Skeletal muscle satellite cell (primary cell): ENCODE data around the gene IL22RA1.

ENCODE experiments used
- H3K27me3 ChIP-seq: 2 replicates; pipeline ENCODE4 v1.7.0; 2013; ENCODE audit warnings: low read length; ENCODE audit not compliant: control insufficient read depth, insufficient read depth
- H3K36me3 ChIP-seq: 2 replicates; pipeline ENCODE4 v1.7.0; 2013; ENCODE audit warnings: mild to moderate bottlenecking, control low read depth, low read length; ENCODE audit not compliant: insufficient read depth
- H3K4me1 ChIP-seq: 2 replicates; pipeline ENCODE4 v1.7.0; 2013; ENCODE audit warnings: low read length; ENCODE audit not compliant: control insufficient read depth, insufficient read depth
- H3K4me2 ChIP-seq: 2 replicates; pipeline ENCODE4 v1.7.0; 2013; ENCODE audit warnings: mild to moderate bottlenecking, low read length
- H3K4me3 ChIP-seq: 2 replicates; pipeline ENCODE4 v1.7.0; 2013; ENCODE audit warnings: low read length
- H3K9ac ChIP-seq: 2 replicates; pipeline ENCODE4 v1.7.0; 2013; ENCODE audit warnings: mild to moderate bottlenecking, low read depth, low read length, moderate library complexity
- H3K9me3 ChIP-seq: replicated peaks from 2 replicates; pipeline ENCODE4 v1.7.0; 2013; ENCODE audit warnings: mild to moderate bottlenecking, control low read depth, low read length

IL22RA1 gene

GRCh38 chr1:24119859-24120756, 22.8 kb downstream of the IL22RA1 start:
- H3K4me1 ChIP-seq, result no peaks in the 10 kb centered on the region
- H3K9ac ChIP-seq, result no peak overlapping the region
- no peak overlapping the region for H3K4me3 ChIP-seq
- H3K9me3 ChIP-seq, result no peaks in the 10 kb centered on the region
- no peaks in the 10 kb centered on the region for H3K36me3 ChIP-seq
- peaks cover 41% of the 10 kb centered on the region for H3K27me3 ChIP-seq
- H3K4me2 ChIP-seq, result no peak overlapping the region

GRCh38 chr1:24119489-24119858, 23.5 kb downstream of the IL22RA1 start:
- Histone ChIP-seq H3K27me3 (peaks cover 44% of the 10 kb centered on the region), H3K4me2 (no peak overlapping the region), H3K9ac (no peak overlapping the region), H3K4me1 (no peaks in the 10 kb centered on the region), H3K4me3 (no peak overlapping the region), H3K36me3 (no peaks in the 10 kb centered on the region), H3K9me3 (no peaks in the 10 kb centered on the region)

- Histone ChIP-seq H3K4me1 (no peaks in the 10 kb centered on the region), H3K9ac (no peak overlapping the region), H3K27me3 (peaks cover 50% of the 10 kb centered on the region), H3K4me2 (no peak overlapping the region), H3K36me3 (no peaks in the 10 kb centered on the region), H3K4me3 (no peak overlapping the region), H3K9me3 (no peaks in the 10 kb centered on the region)
Measured at GRCh38 chr1:24118410-24119242, 24.3 kb downstream of the IL22RA1 start.

GRCh38 chr1:24117722-24118409, 25.1 kb downstream of the IL22RA1 start:
- Histone ChIP-seq H3K36me3 (no peaks in the 10 kb centered on the region), H3K27me3 (peaks cover 50% of the 10 kb centered on the region), H3K4me3 (no peak overlapping the region), H3K4me1 (no peaks in the 10 kb centered on the region), H3K4me2 (no peak overlapping the region), H3K9me3 (no peaks in the 10 kb centered on the region), H3K9ac (no peak overlapping the region)

- H3K4me1 ChIP-seq, result peaks cover 6% of the 10 kb centered on the region
- H3K4me3 ChIP-seq, result no peak overlapping the region
- H3K36me3 ChIP-seq, result no peaks in the 10 kb centered on the region
- no peaks in the 10 kb centered on the region for H3K9me3 ChIP-seq
- H3K27me3 ChIP-seq, result peaks cover 50% of the 10 kb centered on the region
- H3K4me2 ChIP-seq, result no peak overlapping the region
- no peak overlapping the region for H3K9ac ChIP-seq
Measured at GRCh38 chr1:24117132-24117531, 25.8 kb downstream of the IL22RA1 start.

- peaks cover 28% of the 10 kb centered on the region for H3K27me3 ChIP-seq
- H3K4me2 ChIP-seq, result no peak overlapping the region
- no peak overlapping the region for H3K4me3 ChIP-seq
- H3K9ac ChIP-seq, result no peak overlapping the region
- no peaks in the 10 kb centered on the region for H3K9me3 ChIP-seq
- peaks cover 18% of the 10 kb centered on the region for H3K4me1 ChIP-seq
- H3K36me3 ChIP-seq, result no peaks in the 10 kb centered on the region
Measured at GRCh38 chr1:24114753-24115152, 28.2 kb downstream of the IL22RA1 start.

GRCh38 chr1:24113641-24114033, 29.3 kb downstream of the IL22RA1 start:
- Histone ChIP-seq H3K9ac (no peak overlapping the region), H3K27me3 (peaks cover 24% of the 10 kb centered on the region), H3K4me2 (no peak overlapping the region)

GRCh38 chr1:24111996-24112779, 30.8 kb downstream of the IL22RA1 start, which contains the start of gene MYOM3:
TSS of gene MYOM3 (minus strand) at chr1:24112135. CDS start at chr1:24108636, 3,499 bp downstream.
- Histone ChIP-seq H3K36me3 (no peaks in the 10 kb centered on the region), H3K4me3 (peak within 1 kb of the TSS; percentile 60), H3K4me1 (peaks cover 34% of the 10 kb centered on the region), H3K9me3 (no peaks in the 10 kb centered on the region), H3K27me3 (peaks cover 20% of the 10 kb centered on the region), H3K9ac (peak within 1 kb of the TSS; percentile 9), H3K4me2 (peak within 1 kb of the TSS; percentile 80)

More at GRCh38 chr1:24113641-24114033, 29.3 kb downstream of the IL22RA1 start:
- Histone ChIP-seq H3K4me1 (peaks cover 23% of the 10 kb centered on the region), H3K4me3 (no peak overlapping the region), H3K36me3 (no peaks in the 10 kb centered on the region), H3K9me3 (no peaks in the 10 kb centered on the region)

- Histone ChIP-seq H3K9me3 (no peaks in the 10 kb centered on the region), H3K4me1 (peaks cover 34% of the 10 kb centered on the region), H3K27me3 (peaks cover 13% of the 10 kb centered on the region), H3K9ac (peak overlapping the region; percentile 8), H3K4me3 (no peak overlapping the region), H3K4me2 (peak overlapping the region; percentile 80), H3K36me3 (no peaks in the 10 kb centered on the region)
Measured at GRCh38 chr1:24111262-24111995, 31.5 kb downstream of the IL22RA1 start.

- Histone ChIP-seq H3K27me3 (peaks cover 9% of the 10 kb centered on the region), H3K9ac (peak overlapping the region; percentile 8), H3K36me3 (no peaks in the 10 kb centered on the region)
Measured at GRCh38 chr1:24110642-24111261, 32.2 kb downstream of the IL22RA1 start.

More at GRCh38 chr1:24110642-24111261, 32.2 kb downstream of the IL22RA1 start:
- H3K4me1 ChIP-seq, result peaks cover 34% of the 10 kb centered on the region
- no peak overlapping the region for H3K4me3 ChIP-seq
- no peak overlapping the region for H3K4me2 ChIP-seq
- no peaks in the 10 kb centered on the region for H3K9me3 ChIP-seq
